Stimulated activated CD8-positive, alpha-beta memory T cell treated with anti-CD3 and anti-CD28 coated beads, Interleukin-12 subunit alpha, Interleukin-12 subunit beta, amount 100 ng/mL, for 24 hours (primary cell): ENCODE measurements around the gene SOS1.

Source experiments
- DNase-seq: peaks from one replicate; pipeline ENCODE4 v3.0.0-alpha.2; 2020; ENCODE audit errors: extremely low read depth

SOS1 gene

DNA sequence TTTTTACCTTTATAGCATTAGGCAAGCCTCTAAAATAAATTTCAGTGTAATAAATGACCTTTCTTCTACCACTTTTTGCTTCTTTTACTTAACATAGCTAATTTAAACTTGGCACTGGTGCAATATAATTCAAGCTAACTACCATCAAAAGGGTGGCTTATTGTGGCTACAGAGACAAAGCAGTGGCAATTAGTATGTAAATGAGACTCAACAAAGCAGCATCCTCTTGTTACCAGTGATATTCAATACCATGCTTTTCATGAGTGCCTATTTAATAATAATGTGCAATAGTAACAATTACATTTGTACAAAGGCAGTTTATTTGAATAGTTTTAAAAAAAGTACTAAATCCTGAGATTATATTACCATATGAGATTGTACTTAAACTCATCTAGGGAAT lies 93.4 kb downstream of the SOS1 start:
- no peak for DNase-seq

DNA sequence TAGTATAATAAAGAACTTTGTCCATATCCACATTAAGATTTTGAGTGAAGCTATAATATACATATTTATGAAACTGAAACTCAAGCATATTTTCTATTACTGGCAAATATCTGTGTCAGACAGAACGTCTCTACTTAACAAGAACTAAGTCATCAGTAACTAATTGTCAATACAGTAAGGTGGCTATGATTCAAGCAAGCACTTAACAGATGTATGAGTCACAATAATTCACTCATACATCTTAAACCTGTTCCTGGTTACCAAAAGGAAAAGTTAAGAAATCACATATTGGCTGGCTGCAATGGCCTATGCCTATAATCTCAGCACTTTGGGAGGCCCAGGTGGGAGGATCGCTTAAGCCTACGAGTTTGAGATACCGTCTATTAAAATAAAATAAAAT lies 96.0 kb downstream of the SOS1 start:
- DNase-seq, result no peak

GRCh38 chr2:39023649-39024048 lies 97.2 kb downstream of the SOS1 start:
- no peak for DNase-seq

DNA sequence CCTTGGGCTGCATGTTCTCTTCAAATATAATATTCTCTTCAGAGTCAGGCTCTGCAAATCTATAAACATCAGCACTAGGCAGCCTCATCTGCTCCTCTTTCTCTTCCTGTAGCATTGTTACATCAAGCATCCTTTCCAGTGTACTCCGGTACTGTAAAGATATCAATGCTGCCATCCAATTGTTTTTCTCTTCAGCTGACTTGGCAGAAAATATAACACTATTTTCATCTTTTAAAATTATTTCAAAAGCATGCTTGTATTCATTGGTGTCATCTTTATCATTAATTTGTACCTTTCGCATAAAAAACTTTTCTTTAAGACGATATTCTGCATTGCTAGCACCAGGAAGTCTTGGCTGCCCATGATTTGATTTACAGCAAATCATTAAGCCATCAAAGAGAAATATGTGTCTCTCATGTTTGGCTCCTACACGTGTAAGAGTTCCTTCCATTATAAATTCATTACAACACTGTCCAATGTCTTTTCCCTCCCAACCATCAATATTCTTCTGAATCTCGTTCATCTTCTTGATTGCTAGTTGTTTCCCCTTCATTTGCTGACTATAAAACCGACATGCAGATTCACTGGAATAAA lies 98.1 kb downstream of the SOS1 start:
- DNase-seq, result no peak

- DNase-seq, result no peak
These were observed 100.5 kb downstream of the SOS1 start for GRCh38 chr2:39020383-39020782.

GRCh38 chr2:39018638-39019037 lies 102.2 kb downstream of the SOS1 start:
- DNase-seq, result no peak

DNA sequence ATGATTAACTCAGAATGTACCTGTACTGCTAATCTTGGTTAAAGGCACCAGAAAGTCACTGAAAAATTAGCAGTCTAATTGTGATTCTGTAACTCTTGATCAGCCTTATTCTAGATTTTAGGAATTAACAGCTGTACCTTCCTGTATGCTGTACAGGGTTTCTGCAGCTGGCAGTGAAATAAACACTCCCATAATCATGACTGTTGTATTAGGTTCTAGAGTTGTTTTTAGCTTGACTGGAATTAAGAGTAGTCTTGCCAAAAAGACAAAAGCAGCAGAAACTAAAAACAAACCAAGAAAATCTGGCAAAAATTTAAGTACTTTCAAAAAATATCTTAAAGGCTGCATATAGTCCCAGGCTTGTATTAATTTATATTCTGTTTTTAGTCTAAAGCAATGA lies 103.5 kb downstream of the SOS1 start:
- no peak for DNase-seq

DNA sequence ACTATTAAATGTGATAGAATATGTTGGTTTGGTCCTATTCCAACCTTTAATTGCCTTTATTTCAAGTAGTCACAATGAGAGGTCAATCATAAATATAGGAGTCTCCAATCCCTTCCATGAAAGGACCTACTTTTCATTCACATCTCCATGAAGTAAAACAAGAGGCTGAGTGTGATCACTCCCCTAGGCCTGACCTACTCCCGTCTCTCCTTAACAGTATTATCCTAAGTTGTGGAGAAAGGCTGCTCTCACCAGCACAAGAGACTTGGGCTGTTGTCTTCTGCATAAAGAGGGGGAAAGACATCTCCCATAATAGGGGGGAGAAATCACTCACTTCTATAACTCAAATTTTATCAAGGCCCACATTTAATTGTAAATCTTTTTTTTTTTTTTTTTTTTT lies 105.4 kb downstream of the SOS1 start:
- no peak for DNase-seq

DNA sequence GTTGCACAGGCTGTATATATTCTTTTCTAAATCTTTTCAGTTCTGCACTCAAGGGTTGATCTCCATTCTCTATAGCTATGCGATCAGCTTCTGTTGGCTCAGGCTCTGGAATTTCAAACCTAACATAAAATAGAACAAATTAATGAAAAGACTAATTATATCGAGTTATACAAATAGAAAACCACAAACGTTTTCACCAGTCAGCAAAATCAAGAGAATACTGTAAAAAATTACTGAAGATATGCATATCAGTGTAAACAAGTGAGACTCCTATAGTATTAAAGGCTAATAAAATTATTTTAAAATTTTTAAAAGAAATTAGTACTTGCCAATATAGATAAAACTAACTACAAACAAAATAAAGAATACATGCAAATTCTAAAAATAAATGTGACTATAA lies 107.0 kb downstream of the SOS1 start:
- DNase-seq, result no peak

GRCh38 chr2:39008665-39009064 lies 112.2 kb downstream of the SOS1 start:
- no peak for DNase-seq

GRCh38 chr2:39007875-39008504 lies 112.9 kb downstream of the SOS1 start:
- DNase-seq, result no peak

- no peak for DNase-seq
These were observed 120.3 kb downstream of the SOS1 start for GRCh38 chr2:39000552-39000951.

DNA sequence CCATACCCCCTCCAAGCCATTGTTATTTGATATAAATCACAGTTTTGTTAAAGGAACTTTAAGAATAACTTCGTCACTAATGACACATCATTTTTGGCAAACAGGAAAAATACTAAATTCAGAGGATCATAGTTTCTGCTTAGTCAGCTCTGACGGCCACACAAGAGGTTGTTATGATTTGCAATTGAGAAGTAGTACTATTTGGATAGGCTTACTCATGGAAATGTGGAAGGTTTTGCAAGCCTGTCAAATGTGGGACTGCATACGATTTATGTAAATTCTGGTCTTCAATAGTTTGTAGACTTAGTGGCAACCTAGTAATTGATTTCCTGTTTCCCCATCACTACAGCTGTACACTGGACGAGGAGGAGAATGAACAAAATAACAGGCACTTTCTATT lies 123.1 kb downstream of the SOS1 start:
- no peak for DNase-seq

GRCh38 chr2:38991899-38992298 lies 129.0 kb downstream of the SOS1 start:
- no peak for DNase-seq

- no peak for DNase-seq
These were observed 132.1 kb downstream of the SOS1 start for GRCh38 chr2:38988716-38989115.

DNA sequence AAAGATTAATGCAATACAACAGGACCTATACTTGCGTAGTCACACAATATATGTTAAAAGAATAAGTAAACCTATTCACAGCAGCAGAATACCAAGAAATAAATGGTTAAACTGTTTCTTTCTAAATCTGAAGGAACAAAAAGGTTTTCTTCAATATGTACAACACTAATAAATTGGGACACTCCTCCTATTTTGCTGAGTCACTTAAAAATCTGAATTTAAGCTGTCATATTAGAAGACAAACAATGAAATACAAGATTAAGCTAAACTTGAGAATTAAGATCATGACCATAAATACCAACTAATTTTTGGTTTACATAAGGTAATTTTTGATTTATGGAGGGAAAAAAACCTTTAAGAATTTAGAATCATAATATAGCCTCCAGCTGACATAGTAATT lies 138.4 kb downstream of the SOS1 start:
- no peak for DNase-seq

GRCh38 chr2:38981670-38982357 lies 139.0 kb downstream of the SOS1 start:
- no peak for DNase-seq

DNA sequence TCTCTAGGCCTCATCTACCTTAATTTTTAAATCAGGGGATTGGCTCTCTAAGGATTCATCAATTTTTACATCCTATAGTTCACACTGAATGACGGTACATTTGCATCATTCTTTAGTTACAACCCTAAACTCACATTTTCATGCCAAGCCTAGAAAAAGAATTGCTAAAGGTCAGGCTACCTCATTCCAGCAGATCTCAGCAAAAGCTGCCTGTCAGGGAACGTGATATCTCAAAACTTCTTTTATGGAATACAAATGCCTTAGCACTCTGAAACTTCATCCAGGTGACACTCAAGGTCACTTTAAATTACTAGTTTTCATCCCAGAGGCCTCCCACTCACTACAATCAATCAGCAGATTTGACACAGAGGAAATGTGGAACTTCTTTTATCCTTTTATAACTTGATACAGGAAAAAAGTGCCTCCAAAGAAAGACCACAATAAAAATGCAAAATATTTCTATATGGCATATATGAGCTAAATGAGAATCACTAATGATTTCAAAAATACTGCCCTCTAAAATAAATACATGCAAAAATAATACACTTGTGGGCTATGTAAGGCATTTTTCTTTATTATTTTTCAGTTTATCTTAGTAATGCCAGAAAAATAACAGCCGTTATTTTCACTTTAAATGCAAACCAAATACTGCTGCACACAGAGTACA lies 139.7 kb downstream of the SOS1 start:
- DNase-seq, result no peak

GRCh38 chr2:38978908-38979307 lies 141.9 kb downstream of the SOS1 start:
- DNase-seq, result no peak

GRCh38 chr2:38978296-38978903 lies 142.5 kb downstream of the SOS1 start:
- DNase-seq, result no peak

DNA sequence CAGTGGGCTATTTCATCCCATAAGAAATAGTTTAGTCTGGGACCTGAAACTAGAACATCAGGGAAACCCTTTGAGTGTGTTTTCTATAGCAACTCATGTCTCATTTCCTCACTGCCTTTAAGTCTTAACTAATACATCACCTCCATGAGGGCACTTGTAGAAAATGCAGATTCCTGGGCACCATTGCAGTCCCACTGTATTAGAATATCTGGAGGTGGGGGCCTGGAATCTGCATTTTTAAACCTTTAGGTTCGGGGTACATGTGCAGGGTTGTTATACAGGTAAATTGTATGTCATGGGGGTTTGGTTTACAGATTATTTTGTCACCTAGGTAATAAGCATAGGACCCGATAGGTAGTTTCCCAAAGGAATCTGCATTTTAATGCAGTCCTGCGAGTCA lies 143.8 kb downstream of the SOS1 start:
- DNase-seq, result no peak

DNA sequence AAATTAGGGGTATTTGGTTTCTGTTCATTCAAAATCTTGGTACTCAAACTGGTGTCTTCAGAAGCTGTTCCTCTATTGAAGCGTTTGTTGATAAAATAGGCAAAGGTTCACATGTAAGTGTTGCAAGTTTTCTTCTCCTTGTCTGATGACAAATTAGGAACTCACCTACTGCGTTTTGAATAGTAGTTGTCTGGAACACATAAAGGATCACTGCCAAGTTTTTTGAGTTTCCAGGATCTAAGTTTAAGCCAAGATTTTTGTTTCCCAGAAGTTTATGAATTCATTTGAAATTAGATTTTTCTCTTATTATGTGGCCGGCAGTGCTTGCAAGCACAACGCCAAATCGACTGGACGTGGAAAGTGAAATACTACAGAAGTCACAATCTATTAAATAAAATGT lies 145.8 kb downstream of the SOS1 start:
- no peak for DNase-seq

- no peak for DNase-seq
These were observed 147.6 kb downstream of the SOS1 start for GRCh38 chr2:38973266-38973665.
